ENCODE data around the gene MTHFSD.

The MTHFSD gene

DNA sequence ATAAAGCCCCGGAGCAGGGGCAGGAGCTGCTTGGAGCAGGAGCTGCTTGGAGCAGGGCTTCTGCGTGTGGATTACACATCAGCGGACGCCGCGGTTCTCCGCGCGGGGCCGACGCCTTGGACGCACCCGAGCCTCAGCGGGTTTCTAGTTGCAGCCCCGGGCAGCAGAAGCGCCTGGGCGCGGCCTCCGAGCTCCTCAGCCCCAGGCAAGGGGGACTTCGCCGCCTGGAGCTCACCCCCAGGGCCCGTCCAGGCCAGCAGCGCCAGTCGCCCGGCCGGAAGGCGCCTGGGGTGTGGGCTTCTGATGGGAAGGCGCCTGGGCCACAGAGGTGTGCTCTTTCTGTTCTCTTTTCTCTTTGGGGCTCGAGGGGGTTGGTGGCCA, 38.4 kb downstream of the MTHFSD start:
- in situ Hi-C loops (cut with HindIII; ENCODE audit: low sequenced_read_pairs) = loop anchor here (10.0 to 25.0 kb wide), 3 partner anchors 72 to 312 kb away; no protein-coding TSS in a partner anchor

DNA sequence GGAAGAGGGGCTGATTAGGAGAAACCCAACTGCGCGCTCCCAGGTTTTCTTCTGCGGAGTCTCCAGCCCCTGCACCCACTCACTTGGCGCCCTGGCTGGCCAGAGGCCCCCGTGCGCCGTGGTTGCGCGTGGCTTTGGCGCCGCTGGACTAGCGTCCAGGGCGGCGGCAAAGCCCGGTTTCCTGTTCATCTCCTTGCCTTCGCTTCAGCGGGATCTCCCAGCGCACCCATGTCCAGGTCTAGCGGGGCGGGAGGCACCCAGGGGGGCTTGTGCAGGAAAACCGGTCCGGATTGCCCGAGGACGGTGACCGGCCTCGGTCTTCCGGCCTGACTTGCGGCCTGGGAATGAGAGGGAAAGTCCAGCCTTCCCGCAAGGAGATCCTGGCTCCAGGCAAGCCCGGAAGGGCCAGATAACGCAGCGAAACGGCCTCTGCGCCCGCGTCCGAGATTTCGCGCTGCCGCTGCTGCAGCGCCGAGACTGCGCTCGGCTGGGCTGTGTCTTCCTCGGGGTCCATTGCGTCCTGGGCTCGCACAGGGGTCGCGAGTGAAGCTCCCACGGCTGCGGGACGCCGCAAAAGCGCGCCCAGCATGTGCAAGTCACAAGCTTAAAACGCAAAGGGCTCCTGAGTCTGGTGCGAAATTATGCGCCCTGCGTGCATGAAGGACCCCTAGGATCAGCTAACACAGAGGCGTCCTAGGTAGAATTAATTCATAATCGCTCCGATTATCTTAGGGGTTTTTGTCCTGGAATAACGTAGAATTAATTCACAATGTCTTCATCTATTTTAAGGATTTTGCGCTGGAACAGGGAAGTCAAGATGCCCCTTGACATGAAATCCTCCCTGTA, 39.0 kb downstream of the MTHFSD start:
- in situ Hi-C loops (cut with HindIII; ENCODE audit: low sequenced_read_pairs) = loop anchor here (10.0 to 25.0 kb wide), 3 partner anchors 71 to 311 kb away; no protein-coding TSS in a partner anchor

DNA sequence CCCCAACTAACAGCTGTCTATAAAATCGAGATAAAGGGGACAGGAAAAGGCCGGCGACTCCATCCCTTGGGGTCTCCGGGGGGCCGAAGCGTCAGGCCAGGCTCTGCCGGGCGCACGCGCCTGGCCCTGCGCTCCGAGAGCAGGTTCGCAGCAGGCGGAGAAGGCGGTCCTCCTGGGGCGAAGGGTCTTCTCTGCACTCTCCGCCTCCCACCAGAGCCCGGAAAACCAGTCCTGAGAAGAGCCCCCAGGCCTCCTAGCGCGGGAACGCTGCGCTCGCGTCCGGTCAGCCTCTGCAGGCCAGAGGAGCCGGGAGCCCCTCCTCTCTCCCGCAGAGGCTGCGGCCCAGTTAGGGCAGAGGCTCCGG, 39.6 kb downstream of the MTHFSD start:
- in situ Hi-C loops (cut with HindIII; ENCODE audit: low sequenced_read_pairs) = loop anchor here (10.0 to 25.0 kb wide), 3 partner anchors 71 to 311 kb away; no protein-coding TSS in a partner anchor

DNA sequence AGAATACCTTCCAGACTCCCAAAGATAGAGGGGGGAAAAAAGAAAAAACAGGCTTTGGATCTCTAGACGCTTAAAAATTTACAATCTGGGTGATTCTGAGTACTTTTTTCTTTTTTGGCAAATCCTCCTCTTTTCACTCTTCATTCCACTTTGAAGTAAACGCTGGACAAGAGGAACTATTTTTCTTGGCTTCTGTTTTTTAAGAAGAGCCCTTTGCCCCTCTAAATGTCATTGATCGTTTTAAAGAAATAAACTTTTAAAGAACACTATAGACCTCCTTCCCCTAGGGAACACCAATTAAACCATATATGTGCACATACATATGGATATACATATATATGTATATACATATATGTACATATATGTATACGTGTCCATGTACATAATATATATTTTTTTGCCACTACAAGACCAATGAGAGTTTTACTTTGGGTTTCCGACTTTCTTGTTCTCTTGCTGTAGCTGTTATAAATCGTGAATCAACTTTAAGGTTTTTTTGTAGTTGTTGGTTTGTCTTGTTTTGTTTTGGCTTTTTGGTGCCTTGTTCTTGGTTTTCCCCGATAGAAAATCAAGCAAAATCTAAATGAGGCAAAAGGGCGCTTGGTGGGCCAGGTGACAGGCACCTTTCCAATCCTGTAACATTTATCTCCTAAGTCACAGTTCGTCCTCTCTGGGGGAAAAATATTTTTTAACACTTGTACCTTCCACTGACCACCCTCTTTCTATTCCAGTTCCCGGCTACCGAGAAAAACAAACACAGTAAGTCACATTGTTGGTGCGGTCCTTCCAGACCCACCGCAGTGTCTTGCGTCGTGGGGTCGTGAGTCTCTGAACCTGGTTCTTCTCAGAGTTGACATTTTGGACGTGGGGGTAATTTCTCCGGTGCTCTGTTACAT, 40.3 kb downstream of the MTHFSD start:
- in situ Hi-C loops (cut with HindIII; ENCODE audit: low sequenced_read_pairs) = loop anchor here (5.0 to 25.0 kb wide), 4 partner anchors 70 to 442 kb away; no protein-coding TSS in a partner anchor

DNA sequence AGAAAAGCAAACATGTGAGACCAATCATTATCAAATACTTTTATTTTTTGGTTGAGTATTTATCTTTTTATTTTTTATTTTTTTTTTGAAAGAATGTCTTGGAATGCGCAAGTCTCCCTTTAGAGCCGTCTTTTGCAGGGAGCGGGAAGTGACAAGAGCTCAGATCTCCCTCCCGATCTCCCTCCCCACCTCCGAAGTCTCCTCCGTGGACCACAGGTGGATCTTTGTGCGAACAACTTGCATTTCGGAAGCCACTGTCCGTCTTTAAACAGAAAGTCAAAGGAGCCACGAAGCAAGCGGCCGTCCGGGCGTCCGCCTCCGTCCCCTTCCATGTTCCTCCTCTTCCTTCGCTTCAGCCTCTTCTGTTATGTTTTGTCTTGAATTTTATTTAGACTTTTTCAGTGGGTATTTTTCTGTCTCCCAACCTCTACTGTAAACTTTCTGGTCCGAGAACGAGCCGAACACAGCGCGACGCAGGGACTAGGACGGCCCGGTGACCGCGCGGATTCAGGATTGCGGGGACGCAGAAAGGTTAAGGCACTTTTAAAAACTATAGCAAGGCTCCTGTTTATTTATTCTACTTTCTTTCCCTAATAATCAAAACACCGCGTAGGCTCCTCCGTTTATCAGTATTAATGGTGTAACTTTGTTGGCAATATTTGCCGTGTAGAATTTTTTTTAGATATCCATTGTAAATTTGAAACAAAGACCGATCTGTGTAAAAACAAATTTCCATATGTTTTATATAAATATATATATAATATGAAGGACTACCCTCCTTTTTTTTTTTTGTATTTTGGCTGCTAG, 41.4 kb downstream of the MTHFSD start:
- in situ Hi-C loops (cut with HindIII; ENCODE audit: low sequenced_read_pairs) = loop anchor here (5.0 to 25.0 kb wide), 4 partner anchors 69 to 441 kb away; no protein-coding TSS in a partner anchor

DNA sequence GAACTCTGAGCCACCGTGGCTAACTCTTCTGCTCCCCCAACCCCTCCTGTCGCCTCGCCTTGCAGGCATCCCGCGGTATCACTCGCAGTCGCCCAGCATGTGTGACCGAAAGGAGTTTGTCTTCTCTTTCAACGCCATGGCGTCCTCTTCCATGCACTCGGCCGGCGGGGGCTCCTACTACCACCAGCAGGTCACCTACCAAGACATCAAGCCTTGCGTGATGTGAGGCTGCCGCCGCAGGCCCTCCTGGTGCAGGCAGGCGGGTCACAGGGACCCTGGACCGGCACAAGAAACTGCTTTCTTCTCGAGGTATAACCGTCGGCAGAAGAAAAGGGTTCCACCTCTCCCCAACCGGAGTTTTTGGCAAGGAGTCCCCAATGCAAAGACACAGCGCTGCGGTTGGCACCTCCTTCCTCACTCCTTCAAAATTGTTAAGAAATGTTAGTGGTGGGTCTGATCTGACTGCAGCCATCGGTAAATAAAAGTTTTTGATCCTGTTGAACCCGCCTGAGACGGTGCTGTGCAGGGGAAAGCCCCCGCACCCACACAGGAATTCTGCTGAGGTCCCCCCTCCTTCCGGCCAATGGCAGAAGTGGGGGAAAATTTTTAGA, 42.1 kb downstream of the MTHFSD start:
- in situ Hi-C loops (cut with HindIII; ENCODE audit: low sequenced_read_pairs) = loop anchor here (5.0 to 25.0 kb wide), 4 partner anchors 68 to 441 kb away; no protein-coding TSS in a partner anchor

DNA sequence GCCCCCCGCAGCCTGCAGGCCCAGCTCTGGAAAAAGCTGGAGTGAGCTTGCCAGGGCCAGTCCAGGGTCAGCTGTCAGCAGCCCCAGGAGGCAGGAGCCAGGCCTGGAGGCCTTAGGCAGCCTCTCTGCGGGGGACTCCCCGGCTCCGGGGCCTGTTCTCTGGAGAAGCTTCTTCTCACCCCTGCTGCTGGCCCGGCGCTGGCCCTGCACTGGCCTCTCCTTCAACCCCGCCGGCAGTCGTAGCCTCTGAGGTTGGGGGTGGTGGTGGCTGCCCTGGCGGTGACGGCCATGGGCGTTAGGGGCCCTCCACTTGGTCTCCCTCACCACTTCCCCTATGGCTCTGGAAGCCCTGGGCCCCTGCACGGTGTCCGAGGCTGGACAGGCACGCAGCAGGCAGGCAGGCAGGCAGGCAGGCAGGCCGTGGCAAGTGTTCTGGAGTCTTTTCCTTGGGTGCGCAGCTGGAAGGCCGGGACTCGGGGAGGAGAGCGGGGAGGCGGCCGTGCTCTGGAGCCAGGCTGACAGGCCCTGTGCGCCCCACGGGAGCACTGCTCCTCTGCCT, 42.7 kb downstream of the MTHFSD start:
- in situ Hi-C loops (cut with HindIII; ENCODE audit: low sequenced_read_pairs) = loop anchor here (5.0 to 25.0 kb wide), 4 partner anchors 68 to 440 kb away; no protein-coding TSS in a partner anchor

DNA sequence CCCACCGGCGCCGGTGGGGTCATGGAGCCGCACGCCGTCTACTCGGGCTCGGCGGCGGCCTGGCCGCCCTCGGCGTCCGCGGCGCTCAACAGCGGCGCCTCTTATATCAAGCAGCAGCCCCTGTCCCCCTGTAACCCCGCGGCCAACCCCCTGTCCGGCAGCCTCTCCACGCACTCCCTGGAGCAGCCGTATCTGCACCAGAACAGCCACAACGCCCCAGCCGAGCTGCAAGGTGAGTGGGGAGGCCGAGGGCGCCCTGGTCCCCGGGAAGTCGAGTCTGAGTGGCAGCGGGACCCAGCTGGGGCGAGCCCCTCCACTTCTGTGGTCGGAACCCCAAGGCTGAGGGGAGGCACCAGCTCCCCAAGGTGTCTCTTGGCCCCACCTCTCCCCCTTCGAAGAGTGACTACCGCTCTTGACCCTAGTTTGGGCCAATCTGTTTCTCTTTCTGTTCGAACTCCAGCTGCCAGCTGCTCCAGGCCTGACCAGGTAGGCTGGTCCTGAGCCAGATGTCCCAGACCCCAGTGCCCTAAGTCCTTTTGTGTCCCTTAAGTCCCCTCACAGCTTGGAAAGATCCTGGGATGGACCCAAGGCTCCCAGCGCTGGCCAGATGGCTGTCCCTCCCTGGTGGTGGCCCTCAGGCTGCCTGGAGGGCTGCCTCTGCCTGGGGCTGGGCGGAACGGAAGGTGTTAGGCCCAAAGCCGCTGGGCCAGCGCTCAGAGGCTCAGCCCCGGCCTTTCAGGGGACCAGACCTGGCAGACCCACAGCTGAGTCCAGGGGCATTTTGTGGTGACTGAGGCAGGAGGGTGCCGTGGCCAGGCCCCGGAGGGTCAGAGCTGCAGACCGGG, 43.5 kb downstream of the MTHFSD start:
- in situ Hi-C loops (cut with HindIII; ENCODE audit: low sequenced_read_pairs) = loop anchor here (5.0 to 25.0 kb wide), 4 partner anchors 67 to 439 kb away; no protein-coding TSS in a partner anchor

DNA sequence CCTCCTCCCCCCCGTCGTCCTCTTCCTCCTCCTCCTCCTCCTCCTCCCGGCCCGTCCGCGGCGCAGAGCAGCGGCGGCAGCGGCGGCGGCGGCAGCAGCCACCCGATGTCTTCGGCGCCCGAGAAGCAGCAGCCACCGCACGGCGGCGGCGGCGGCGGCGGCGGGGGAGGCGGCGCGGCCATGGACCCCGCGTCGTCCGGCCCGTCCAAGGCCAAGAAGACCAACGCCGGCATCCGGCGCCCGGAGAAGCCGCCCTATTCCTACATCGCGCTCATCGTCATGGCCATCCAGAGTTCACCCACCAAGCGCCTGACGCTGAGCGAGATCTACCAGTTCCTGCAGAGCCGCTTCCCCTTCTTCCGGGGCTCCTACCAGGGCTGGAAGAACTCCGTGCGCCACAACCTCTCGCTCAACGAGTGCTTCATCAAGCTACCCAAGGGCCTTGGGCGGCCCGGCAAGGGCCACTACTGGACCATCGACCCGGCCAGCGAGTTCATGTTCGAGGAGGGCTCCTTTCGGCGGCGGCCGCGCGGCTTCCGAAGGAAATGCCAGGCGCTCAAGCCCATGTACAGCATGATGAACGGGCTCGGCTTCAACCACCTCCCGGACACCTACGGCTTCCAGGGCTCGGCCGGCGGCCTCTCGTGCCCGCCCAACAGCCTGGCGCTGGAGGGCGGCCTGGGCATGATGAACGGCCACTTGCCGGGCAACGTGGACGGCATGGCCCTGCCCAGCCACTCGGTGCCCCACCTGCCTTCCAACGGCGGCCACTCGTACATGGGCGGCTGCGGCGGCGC, 44.4 kb downstream of the MTHFSD start, which contains the start of gene FOXF1:
Gene FOXF1 (plus strand): TSS at position 63 of the 797 bp plus-strand sequence. CDS start 43 bp downstream, at position 106.
- in situ Hi-C loops (cut with HindIII; ENCODE audit: low sequenced_read_pairs) = loop anchor here (5.0 to 25.0 kb wide), 4 partner anchors 66 to 438 kb away; no protein-coding TSS in a partner anchor

DNA sequence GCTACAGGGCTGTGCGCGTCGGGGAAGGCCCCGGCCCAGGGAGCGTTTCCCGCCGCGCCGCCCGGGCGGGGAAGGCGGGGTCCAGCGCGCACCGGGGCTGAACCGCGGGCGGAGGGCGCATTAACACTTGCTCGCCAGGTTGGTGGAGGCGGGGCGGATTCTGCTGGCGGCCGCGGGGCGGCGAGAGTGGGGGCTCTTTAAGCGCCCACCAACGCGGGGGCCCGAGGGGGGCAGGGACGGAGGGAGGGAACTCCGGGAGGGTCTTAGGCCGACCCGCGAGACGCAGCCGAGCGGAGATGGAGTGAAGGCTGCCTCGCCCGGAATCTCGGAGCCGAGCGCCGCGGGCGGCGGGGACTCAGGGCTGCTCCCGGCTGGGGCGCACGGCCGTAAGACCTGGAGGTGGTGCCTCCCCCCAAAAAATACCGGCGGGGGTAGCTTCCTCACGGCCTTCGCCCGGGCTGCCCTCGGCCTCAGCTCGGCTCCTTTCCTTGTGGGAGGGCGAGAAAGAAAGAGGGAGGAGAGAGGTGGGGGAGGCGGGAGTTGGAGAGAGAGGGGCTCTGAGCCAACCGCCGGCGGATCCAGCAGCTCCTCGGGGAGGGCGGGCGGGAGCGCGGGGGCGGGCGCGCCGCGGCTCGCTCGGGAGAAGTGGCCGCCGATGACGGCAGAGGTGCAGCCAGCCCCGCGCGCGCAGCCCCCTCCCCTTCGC, 45.1 kb downstream of the MTHFSD start:
- in situ Hi-C loops (cut with HindIII; ENCODE audit: low sequenced_read_pairs) = loop anchor here (5.0 to 25.0 kb wide), 4 partner anchors 65 to 438 kb away; no protein-coding TSS in a partner anchor

DNA sequence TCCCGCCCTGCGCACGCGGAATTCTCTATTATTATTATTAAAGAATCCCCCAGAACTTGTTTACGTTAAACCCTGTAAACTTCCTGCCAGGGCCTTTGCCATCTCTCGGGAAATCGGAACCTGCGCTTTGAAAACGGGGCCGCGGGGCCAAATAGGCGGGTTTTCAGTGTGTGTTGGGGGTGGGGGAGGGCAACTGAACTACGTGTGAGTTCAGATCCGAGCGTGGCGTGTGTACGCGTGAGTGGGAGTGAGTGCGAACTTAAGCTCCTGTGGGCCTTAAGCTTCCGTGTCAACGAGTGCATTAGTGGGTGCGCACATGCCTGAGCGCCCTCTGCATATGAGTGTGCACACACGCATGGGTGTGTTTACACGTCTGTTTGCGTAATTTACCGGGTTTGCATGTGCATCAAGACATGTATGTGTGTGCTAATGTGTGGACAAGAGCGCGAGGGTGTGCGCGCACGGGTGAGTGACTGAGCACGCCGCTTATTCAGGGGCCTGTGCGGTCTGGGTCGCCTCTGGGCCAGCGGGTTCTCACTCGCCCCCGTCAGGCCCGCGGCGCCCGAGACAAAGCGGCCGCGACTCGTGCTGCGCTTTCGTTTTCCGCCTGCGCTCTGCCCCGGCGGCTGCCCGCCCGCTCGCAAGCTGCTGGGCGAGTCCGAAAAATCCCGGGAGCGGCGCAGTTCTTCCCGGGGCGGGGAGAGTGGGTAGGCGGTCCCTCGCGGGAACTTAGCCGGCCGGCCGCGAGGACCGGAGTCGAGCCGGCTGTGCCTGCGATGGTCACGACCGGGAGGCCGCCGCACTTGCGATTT, 45.9 kb downstream of the MTHFSD start:
- in situ Hi-C loops (cut with HindIII; ENCODE audit: low sequenced_read_pairs) = loop anchor here (25.0 kb wide), 1 partner anchor 172 kb away; no protein-coding TSS in a partner anchor

DNA sequence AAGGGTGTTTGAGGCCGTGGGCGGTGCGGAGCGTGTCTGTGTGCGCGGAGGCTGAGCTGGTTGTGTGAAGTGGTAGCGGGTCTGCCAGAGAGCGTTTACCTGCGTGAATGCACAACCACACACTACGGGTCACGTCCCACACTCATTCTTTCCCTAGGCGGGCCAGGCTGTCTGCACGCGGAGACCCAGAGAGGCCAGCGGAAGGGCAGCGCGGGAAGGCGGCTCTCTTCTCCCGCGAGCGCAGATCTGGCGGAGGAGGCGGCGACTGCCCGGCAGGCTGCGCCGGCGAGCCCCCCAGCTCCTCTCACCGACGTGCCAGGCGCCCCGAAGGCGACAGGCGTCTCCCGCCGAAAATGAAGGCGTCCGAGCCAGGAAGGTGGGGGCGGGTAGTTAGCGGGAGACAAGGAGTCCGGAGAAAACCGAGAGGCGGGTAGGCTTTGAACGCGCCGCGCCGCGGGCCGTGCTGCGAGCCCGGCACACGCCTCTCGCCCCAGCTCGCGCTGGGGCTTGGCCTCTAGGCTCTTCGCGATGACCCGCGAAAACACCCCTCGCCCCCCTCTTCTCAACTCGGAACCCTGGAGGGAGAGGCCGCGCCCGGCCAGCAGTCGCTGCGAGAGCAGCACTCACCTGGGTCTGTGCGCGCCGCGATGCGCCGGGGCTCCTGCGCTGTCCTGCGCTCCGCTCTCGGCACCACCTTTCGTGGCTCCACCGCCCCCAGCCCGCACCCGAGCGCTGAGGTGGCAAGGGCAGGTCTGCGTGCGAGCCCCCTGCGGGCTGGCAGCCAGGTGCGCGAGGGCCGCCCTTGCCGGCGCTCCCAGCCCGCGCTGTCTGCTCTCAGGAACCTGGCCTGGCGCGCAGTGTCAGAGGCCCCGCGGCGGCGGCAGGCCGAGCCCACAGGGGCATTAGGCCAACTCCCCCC, 46.7 kb downstream of the MTHFSD start:
- in situ Hi-C loops (cut with HindIII; ENCODE audit: low sequenced_read_pairs) = loop anchor here (25.0 kb wide), 1 partner anchor 171 kb away; no protein-coding TSS in a partner anchor

DNA sequence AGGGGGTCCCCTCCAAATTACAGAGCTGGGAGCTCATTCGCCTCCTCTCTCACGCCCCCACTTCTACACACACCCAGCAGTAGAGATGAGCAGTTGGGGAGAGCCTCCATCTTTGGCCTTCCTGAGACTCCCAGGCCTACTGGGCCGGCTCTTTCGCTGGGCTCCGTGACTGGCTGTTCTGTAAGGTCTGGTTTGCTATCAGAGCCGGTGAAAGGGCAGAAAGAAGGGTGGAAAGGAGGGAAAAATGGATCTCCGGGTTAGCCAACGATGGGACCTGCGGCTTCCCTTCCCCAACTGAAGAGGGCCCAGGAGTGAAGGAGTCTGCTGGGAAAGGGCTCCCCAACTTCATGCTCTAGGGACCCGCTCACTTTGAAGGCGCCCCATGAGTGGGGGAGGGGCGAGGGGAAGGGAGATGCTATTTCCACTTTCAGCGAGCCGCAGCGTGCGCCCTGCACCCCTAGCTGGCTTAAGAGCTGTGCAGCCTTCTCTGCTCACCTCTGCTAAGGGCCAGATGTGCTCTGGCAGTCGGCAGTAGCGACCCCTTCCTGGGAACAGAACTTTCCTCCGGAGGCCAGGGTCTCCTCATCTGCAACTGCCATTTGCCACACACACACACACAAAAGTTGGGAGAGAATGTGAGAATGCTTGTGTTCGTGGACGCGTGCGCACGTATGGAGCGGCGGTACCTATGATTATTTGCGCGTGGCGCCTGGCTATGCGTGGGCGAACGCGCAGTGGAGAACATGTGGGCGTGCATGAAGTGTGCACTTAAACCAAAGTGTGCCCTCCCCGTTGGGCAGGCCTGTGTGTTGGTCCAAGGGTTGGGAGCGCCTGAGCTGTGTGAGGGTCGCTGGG, 47.6 kb downstream of the MTHFSD start:
- in situ Hi-C loops (cut with HindIII; ENCODE audit: low sequenced_read_pairs) = loop anchor here (25.0 kb wide), 1 partner anchor 170 kb away; no protein-coding TSS in a partner anchor
